GM18499 (cell line): ENCODE data around the gene LDOC1.
"Not testable (repeated sequence)": the region's sequence is repeated elsewhere in the genome, so short reads cannot be mapped to it uniquely, and the experiment has no call there.

ENCODE experiments used
- ATAC-seq: cut with Tn5 transposase; IDR thresholded peaks from one replicate; pipeline ENCODE4 v1.9.1; 2021; ENCODE audit warnings: moderate number of reproducible peaks; ENCODE audit not compliant: insufficient read depth, unreplicated experiment

Gene LDOC1

GRCh38 chrX:141176586-141177451, at the start of gene LDOC1:
Gene LDOC1 (minus strand): TSS chrX:141177129. CDS start chrX:141177021, 108 bp downstream.
- ATAC-seq: no peak

- no peak for ATAC-seq
Measured at GRCh38 chrX:141221611-141222010, 44.7 kb upstream of the LDOC1 start.

- no peak for ATAC-seq
Measured at GRCh38 chrX:141220342-141221008, 43.5 kb upstream of the LDOC1 start.

- ATAC-seq: no peak
Measured at GRCh38 chrX:141214196-141214595, 37.3 kb upstream of the LDOC1 start.

- no peak for ATAC-seq
Measured at GRCh38 chrX:141201962-141202361, 25.0 kb upstream of the LDOC1 start.

- ATAC-seq: not testable (repeated sequence)
Measured at GRCh38 chrX:141188573-141188972, 11.6 kb upstream of the LDOC1 start.

GRCh38 chrX:141185366-141185765, 8.4 kb upstream of the LDOC1 start:
- ATAC-seq: no peak

- ATAC-seq: no peak
Measured at GRCh38 chrX:141183000-141183399, 6.1 kb upstream of the LDOC1 start.

GRCh38 chrX:141180851-141181250, 3.9 kb upstream of the LDOC1 start:
- no peak for ATAC-seq

GRCh38 chrX:141175786-141176185, 1.1 kb downstream of the LDOC1 start:
- ATAC-seq: no peak

GRCh38 chrX:141164406-141164805, 12.5 kb downstream of the LDOC1 start:
- ATAC-seq: no peak

GRCh38 chrX:141158084-141158483, 18.8 kb downstream of the LDOC1 start:
- ATAC-seq: no peak

GRCh38 chrX:141155231-141155630, 21.7 kb downstream of the LDOC1 start:
- ATAC-seq: not testable (repeated sequence)

GRCh38 chrX:141142946-141143345, 34.0 kb downstream of the LDOC1 start:
- no peak for ATAC-seq

GRCh38 chrX:141133272-141133671, 43.7 kb downstream of the LDOC1 start:
- ATAC-seq: no peak

GRCh38 chrX:141127146-141127545, 49.8 kb downstream of the LDOC1 start:
- no peak for ATAC-seq
